Kidney glomerular epithelial cell (primary cell): ENCODE measurements around the gene NREP.
"Not testable (repeated sequence)": the region's sequence is repeated elsewhere in the genome, so short reads cannot be mapped to it uniquely, and the experiment has no call there.

Experiments
- DNase-seq: peaks from one replicate; lab custom pipeline; 2025; lab: John Stamatoyannopoulos, UW

NREP gene

DNA sequence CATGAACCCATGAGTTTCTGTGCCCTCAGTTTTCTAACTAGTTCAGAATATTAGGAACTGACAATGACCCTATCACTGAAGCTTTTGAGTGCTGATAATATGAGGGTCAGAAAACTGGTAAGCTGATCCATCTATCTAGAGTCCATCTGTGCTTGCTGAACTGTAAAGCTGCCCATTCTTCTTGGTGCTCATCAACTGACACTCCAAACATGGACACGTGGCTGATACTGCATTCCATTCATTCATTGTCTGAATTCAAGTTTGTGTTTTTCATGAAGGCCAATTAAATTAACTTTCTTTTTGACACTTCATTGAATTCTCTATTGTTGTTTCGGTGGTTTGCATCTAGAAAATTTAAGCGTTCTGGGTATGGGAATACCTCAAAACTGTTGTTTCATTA is 17.6 kb downstream of the NREP start:
- DNase-seq, result peak; percentile 61

DNA sequence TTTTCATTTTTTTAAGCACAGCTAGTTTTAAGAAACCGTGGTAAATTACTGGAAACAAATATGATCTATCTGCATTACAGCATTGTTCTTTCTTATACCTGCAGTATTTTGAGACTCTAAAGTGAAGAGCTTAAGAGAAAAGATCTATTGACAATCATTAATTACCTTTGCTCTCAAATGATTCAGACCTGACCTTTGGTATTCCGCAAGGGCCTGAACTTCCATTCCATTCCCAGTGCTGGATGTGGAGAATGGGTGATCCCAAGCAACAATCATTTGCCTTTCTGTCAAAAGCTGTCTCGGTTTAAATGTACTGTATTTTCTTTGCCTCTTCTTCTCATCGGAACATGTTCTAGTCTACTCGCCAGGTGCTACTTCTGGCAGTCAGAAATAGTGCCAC is 18.9 kb downstream of the NREP start:
- no peak for DNase-seq

DNA sequence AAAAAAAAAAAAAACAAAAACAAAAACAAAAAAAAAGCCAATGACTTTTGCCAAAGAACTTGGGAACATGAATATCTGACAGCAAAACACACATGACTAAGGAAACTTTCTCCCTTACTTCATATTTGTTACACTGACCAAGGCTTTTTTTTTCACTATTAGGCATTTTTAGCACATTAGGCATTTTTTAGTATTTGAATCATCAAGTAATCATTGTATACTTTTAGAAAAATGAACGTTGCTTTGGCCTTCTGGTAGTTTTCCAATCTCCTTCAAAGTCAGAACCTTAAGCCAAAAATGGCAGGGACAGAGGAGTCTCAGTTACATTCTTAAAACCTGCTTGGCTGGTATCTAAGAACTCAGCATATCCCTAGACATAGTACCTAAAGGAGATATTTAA is 19.3 kb downstream of the NREP start:
- DNase-seq, result no peak

DNA sequence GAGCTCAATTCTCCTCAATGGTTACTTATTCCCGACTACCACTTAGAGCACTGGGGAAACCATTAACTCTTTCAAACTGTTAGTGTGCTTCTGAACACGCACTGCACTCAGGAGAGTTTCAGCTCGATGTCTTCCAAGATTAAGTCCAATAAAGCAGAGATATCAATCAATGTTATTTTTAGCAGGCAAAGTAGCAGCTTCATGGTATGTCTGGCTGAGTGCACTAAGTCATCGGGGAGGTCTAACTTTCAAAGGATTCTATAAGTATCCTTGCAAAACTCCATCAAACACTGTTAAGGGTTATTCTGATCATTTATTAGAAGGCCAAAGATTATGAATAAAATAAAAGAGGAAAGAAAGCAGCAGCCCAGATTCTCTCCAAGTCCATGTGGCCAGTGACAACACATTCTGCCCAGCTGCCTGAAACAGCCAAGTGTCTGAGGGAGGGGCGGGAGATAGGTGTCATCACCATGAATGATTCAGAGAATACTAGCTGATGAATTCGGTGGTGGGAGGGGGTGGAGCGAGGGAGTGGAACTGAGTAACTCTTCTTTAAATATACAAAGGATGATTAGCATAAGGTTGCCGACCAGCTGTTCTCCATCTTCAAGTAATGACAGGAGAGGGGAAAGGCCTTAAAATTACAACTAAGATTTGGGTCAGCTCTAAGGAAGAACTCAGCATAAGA is 21.3 kb downstream of the NREP start:
- DNase-seq, result peak; percentile 91

DNA sequence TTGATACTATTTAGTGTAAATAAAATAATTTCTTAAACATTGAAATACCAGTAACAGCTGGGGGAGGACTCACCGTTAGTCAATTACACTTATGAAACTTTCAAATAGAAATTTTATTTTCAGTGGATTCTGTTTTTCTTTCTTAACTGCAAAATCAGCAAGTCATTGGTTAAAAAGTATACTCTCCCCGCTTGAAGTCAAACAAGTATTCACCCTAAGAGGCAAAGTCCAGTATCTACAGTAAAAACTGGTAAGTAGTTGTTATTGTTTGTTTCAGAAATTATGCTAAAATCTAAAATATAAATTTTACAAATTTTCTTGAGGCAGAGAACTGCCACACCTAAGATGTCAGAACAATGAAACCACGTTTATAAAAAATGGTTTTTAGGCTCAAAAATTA is 22.4 kb downstream of the NREP start:
- DNase-seq, result no peak

DNA sequence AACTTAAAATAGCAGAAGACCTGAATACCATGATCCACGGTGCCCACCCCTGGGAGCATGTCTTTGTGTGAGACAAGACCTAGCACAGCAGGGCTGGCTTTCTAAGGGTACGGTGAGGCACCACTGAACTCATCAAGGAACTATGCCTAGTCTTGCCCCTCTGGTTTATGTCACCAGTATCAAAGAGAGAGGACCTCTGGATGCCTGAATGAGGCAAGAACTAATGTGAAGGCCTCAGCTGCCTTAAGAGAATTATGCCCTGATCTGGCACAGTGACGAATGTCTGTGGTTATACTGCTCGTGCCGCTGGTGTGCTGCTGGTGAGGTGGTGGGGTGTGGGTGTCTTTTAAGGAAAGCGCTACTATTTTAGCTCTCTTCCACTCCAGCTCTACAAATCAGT is 23.0 kb downstream of the NREP start:
- DNase-seq, result no peak

DNA sequence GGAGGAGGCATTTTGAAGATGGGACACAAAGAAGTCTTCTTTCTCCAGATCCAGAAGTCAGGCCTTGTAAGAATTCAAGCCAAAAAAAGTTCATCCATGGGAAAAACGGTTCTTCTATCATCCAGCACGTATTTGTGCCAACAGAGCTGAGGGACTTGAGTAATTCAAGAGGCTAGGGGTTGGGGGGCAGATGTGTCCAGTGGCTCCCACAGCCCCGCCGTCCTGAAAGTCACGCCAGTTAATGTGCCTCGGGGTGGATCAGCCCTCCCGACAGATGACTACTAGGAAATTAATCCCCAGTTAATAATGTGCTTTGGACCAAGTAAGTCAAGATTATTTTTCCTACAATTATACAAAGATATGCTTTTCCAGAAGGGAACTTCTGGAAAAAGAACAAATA is 23.4 kb downstream of the NREP start:
- no peak for DNase-seq

DNA sequence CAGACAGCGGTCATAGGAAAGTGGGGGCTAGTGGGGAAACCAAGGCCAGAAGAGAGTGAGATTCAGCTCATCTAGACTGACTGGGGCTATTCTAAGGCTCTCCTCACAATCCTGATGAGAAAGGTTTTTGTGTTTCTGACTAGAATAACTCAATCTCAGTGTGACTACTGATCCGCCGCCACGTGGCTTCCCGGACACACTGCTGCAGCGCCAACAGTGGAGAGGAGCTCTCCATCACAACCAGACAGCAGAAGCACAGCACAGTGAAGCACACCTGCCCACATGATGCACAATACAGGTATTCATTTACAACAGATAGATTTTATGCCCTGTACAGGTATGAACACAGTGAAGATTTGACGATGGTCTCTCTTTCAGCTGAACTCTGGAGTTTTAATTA is 25.4 kb downstream of the NREP start:
- DNase-seq, result no peak

DNA sequence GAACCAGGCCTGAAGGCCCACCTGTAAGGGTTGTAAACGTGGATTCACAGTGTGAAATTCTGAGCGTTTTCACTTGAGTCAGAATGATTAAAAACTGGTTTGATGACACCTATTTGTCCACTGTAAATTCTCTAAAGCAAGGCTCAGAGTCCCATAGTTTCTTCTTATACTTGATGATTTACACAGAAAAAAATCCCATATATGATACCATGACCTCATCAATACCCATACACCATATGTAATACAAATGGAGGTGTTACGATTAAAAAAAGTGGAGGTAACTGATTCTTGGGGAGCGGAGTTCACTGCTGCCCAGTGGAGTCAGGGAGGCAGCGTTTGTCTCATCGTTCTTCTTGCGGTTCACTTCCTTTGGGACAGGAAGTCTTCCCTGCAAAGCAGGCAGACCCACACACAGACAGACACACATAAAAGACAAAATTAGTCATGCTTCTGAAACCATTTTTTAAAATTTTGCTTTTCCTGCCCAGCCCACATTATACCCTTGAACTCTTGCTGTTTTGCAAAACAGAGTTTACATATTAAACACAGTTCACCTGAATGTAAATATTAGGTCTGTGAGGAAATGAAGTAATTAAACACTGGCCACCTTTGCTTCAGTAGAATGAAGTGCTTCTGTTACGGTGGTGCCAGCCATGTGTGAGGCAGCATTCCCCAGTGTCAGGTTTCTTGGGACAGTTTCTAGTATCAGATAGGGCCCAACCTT is 26.2 kb downstream of the NREP start:
- no peak for DNase-seq

DNA sequence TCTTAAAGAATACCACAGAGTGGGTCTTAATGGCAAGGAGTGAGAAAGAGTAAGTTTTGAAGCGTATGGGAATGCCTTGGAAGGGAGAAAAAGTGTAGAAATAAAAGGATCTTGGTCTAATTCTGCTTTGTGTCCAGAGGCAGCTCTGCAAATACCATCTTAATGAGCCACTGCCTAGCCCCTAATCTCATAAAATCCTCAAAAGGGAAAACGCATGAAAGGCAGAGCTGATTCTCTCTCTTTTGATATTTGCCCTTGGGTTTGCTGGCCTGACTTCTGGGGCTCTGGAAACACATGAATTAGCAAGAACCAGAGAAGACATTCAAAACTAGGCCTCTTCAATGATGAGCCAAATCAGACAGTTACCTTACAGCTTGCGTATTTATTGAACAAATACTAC is 28.1 kb downstream of the NREP start:
- DNase-seq, result no peak

DNA sequence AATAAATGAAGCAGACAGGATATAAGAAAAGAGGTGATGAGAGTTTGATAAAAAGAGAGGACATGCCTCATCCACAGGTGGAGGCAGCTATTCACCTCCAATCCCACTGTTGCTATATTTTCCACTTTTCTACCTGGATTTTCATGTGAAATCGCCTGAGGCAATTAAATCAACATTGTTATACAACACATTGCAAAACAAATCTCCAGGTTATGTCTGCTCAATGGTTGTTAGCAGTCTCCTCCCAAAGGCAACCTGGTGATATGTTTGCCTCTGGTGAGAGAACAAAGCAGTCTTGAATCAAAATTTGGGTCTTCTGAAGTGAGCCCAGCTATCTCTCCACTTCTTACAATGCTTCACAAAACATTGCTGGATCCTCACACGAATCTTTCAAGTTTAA is 30.0 kb downstream of the NREP start:
- no peak for DNase-seq

DNA sequence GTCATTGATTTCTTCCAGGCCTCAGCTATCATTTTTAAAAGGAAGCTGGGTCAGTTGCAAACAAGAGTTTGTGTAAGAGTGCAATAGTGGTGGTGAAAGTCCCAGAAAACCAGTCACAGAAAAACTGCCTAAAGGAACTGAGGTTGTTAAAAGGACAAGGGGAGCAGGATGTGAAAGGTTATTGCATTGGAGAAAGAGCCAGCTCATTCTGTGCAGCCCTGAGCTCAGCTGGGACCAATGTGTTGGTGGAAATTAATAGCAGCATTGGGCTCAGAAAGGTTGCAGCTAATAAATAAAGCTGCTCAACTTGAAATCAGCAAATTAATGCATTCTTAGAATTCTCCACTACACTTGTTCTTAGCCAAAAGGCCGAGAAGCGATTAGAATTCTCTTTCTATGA is 34.9 kb downstream of the NREP start:
- no peak for DNase-seq

DNA sequence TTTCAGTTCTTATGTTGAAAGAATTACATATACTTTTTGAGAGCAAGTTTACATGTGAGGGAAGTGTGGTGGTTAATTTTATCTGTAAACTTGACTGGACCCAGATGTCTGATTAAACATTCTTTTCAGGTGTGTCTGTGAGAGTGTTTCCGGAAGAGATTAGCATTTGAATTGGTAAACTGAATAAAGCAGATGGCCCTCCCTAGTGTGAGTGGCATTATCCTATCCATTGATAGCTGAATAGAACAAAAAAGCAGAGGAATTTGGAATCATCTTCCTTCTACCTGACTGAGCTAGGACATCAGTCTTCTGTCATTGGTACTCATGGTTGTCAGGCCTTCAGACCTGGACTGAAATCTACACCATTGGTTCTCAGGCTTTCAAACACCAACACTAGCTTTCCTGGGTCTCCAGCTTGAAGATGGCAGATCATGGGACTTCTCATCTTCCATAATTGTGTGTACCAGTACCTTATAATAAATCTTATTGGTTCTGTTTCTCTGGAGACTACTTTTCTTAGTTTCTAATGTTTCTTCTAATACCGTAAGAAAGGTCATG is 36.6 kb downstream of the NREP start:
- DNase-seq, result no peak

DNA sequence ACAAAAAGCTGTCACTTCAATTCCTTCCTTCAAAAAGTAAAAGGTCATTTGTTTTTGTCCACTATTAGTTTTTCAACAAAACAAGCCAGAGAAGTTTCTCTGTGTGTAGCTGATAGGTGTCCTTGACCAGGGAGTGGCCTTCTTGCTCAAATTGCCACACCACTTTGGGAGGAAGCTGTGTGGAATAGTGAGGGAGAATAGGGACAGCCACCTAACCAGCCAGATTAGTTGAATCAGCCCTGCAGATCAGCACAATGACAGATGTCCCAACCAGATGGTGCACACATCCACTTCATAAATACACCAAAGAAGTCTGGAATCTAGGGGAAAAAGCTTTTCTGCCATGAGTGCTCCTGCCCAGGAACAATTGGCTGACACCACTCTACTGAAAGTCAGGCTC is 37.2 kb downstream of the NREP start:
- no peak for DNase-seq

DNA sequence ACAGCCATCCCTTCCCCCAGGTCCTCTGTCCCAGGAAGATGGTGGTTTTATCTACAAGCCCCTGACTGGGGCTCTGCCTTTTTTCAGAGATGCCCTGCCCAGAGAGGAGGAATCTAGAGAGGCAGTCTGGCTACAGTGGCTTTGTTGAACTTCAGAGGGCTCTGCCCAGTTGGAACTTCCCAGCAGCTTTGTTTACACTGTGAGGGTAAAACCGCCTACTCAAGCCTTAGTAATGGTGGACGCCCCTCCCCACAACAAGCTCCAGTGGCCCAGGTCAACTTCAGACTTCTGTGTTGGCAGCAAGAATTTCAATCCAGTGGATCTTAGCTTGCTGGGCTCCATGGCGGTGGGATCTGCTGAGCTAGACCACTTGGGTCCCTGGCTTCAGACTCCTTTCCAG is 40.2 kb downstream of the NREP start:
- DNase-seq, result not testable (repeated sequence)

DNA sequence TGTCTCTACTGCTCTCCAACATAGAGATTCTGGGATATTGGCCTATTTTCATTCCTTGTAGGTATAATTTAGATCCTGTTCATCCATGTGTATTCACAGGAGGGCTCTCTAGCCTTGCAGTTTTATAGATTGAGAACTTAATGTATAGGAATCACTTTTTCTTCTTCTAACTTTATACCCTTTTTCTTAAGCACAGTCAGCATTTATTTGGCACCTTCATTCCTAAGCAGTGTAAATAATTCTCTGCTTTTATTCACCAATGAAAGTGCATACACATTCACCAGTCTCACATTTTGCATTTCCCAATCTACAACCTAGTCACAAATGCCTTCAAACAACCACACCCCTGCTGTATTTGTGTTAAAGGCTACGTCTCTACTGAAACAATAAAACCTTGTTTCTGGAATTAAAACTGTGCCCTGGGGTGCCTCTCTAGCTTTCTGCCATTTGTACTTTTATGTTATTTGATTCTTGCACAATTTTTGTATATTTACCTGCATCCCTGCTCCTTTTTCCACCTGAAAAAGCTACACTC is 49.3 kb downstream of the NREP start:
- no peak for DNase-seq

DNA sequence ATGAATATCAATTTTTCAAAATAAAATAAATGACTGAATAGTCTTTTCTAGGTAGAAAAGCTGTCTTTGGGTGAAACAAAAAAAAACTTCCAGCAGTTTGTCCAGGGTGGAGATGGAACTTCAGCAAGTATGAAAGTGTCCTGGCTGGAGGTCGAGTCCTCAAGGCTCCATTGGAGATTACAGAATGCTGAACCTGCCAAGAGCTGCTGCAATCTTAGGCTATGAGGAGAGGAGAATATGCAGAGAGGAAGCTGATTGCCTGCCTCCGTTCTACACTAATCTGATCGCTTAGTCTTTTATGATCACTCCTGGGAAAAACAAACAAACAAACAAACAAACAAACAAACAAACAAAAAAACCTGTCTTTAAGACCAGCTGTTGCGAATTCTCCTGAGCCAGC is 50.6 kb downstream of the NREP start:
- no peak for DNase-seq

DNA sequence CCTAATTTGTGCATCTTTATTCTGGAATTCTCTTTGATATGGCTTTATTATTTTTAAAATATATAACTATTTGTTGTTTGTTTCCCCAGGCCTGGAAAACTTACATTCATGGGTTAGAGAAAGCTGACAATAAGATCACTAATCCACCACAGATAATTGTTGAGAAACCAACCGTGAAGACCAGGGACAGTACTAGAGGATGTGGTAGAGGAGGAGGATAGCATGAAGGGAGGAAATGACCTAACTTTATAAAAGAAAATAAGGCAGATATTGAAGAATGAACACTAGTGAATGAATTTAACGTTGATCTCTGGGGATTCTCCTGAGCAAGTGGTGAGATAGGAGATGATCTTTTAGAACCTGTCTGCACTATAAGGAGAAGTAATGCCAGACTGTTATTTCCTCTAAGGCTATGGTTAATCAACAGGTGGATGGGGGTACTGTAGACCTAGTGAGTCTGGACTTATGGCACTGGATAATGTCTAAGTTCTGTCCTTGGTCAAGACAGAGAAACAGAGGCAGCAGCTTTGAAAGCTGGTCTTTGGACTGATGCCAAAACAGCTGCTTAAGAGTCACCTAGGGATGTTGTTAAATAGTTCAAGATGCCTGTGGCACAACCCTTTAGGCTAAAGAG is 52.4 kb downstream of the NREP start:
- DNase-seq, result no peak

DNA sequence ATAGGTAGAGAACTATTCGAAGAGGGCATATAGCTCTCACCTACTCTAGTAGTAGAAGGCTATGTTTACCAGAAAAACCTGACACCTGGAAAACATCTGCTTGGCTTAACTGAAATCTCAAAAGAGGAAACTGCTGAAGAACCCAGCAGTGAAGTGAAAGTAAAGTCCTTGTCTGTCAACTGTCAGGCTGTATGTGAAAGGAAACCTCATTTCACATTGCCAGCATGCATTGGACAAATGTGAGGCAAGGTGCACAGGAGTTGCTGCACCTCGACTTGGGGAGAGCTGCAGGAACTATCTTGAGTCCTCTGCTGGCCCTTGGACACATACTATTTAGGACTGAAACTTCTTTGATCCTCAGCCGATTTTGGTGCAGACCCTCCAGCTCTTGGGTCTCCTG is 53.3 kb downstream of the NREP start:
- no peak for DNase-seq

DNA sequence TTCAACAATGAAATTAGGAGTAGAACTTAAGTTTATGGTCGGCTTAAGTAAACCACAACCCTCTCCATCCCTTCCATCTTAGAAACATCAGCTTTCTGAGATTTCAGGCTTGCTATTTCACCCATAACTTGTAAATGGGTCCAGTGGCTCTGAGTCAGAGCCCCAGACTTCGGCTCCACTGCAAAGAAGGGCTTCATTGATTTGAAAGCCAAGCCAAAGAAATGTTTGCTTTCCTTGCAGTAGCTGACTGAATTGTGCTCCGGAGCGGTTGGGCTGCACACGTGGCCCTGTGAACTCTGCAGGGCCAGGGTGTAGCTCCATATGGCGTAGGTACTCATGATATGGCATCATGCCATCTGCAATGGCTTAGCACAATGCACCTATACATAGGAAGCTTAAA is 57.0 kb downstream of the NREP start:
- no peak for DNase-seq

DNA sequence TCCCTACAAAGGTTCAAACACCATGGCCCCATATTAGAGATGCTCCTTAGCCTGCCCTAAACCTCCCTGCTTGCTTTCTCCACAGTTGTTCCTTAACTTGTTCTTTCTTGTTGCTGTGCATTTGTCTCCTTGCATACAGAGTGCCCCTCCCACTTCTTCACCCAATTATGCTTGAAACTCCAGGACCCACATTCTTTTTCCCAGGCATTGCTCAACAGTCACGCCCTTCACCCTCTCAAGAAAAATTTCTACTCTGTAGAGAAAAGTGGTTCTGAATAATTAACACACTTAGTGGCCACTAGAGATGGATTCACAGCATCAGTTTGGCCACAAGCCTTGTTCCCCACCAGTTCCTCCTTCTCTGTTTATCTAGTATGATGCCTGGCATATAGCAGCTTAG is 57.7 kb downstream of the NREP start:
- DNase-seq, result no peak

DNA sequence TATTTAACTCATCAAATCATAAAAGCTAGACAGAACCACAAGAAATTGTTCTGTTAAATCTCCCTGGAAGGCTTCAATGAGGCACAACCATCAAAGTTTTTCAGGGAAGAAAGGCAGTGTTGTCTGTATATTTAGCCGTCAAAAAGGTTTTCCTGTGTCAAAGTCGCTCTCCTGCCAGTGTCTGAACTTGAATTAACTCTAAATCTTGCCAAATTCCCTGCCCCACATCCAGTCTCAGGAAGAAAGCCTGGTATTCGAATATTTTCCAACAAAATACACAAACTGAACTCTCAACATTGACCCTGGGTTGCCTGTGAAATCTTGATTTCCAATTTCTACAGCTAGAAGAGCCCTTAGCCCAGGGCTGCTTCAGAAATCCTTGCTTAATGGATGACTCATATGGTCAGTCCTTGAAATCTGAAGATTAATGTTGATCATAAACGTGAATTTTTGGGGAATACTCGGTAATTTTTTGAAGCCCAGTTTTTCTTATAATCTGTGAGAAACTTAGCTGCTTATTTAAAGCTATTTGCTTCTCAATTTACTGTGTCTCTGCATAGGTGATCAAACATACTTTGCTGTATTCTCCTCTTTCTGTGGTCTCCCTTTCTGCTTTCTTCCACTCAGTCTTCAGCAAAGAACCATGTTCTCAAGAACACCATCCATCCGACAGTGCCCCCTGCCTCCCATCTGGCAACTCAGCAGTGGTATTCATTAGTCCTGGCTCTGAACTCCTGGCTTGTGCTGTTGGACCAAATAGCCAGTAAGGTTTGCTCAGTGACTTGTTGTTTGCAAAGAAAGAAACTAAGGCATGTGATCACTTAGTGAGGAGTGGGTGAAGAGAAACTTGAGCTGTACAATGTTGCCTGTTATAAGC is 58.9 kb downstream of the NREP start:
- no peak for DNase-seq
